ENCODE measurements around the gene SURF4. TPM values are rescaled to one million over a fixed set of nuclear protein-coding genes. Genes with fewer than 3 reads are reported as not detected.

The SURF4 gene
- total and polyA plus RNA-seq, 2 of the 13 experiments (the other 11 are each of a cell fraction or from before 2014, with no cell fraction given): 220 to 265 TPM

DNA sequence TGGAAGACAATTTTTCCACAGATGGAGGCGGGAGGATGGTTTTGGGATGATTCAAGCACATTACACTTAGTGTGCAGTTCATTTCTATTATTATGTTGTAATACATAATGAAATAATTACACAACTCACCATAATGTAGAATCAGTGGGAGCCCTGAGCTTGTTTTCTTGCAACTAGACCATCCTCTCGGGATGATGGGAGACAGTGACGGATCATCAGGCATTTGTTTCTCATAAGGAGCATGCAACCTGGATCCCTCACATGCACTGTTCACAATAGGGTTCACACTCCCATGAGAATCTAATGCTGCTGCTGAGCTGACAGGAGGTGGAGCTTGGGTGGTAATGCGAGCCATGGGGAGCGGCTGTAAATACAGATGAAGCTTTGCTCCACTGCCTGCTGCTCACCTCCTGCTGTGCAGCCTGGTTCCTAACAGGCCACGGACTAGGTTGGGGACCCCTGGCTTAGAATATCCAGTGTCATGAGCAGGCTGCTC lies 1.9 kb upstream of the SURF4 start (continued):
- TF ChIP-seq, protein P1, sequence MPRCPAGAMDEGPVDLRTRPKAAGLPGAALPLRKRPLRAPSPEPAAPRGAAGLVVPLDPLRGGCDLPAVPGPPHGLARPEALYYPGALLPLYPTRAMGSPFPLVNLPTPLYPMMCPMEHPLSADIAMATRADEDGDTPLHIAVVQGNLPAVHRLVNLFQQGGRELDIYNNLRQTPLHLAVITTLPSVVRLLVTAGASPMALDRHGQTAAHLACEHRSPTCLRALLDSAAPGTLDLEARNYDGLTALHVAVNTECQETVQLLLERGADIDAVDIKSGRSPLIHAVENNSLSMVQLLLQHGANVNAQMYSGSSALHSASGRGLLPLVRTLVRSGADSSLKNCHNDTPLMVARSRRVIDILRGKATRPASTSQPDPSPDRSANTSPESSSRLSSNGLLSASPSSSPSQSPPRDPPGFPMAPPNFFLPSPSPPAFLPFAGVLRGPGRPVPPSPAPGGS (CRISPR knock-in tag; IDR thresholded peaks at IDR 0.05): no peak
- TF ChIP-seq FOXA3 (CRISPR knock-in tag; IDR thresholded peaks at IDR 0.05): peak; percentile 41; the same call in 1 of the 2 replicates
- no peak for TF ChIP-seq ZBTB21 (CRISPR knock-in tag; IDR thresholded peaks at IDR 0.05)
- peak; percentile 7; the same call in 1 of the 2 replicates for TF ChIP-seq HNF4A (CRISPR knock-in tag; IDR thresholded peaks at IDR 0.05)
- no peak for TF ChIP-seq HOXA9 (CRISPR knock-in tag; IDR thresholded peaks at IDR 0.05; ENCODE audit: borderline replicate concordance)
- peak; percentile 35; the same call in 1 of the 2 replicates for TF ChIP-seq SIX4 (CRISPR knock-in tag; IDR thresholded peaks at IDR 0.05)
- no peak for TF ChIP-seq ZNF496 (CRISPR knock-in tag; IDR thresholded peaks at IDR 0.05; ENCODE audit: insufficient replicate concordance)
- TF ChIP-seq MIER2 (CRISPR knock-in tag; IDR thresholded peaks at IDR 0.05): no peak
- TF ChIP-seq SOX13 (IDR thresholded peaks at IDR 0.05): no peak
- TF ChIP-seq SOX13 (CRISPR knock-in tag; conservative IDR thresholded peaks at IDR 0.05 in 1 of 2, IDR thresholded peaks at IDR 0.05 in 1 of 2): peak in 1 of 2 experiments; percentile 15; a peak in 1 of 4 replicates
- no peak for TF ChIP-seq ZSCAN31 (CRISPR knock-in tag; IDR thresholded peaks at IDR 0.05; ENCODE audit: low read depth)
- TF ChIP-seq, protein P2, sequence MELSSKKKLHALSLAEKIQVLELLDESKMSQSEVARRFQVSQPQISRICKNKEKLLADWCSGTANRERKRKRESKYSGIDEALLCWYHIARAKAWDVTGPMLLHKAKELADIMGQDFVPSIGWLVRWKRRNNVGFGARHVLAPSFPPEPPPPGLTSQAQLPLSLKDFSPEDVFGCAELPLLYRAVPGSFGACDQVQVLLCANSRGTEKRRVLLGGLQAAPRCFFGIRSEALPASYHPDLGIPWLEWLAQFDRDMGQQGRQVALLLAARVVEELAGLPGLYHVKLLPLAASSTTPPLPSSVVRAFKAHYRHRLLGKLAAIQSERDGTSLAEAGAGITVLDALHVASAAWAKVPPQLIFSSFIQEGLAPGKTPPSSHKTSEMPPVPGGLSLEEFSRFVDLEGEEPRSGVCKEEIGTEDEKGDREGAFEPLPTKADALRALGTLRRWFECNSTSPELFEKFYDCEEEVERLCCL (CRISPR knock-in tag; IDR thresholded peaks at IDR 0.05; ENCODE audit: borderline replicate concordance): no peak
- TF ChIP-seq, protein P3, sequence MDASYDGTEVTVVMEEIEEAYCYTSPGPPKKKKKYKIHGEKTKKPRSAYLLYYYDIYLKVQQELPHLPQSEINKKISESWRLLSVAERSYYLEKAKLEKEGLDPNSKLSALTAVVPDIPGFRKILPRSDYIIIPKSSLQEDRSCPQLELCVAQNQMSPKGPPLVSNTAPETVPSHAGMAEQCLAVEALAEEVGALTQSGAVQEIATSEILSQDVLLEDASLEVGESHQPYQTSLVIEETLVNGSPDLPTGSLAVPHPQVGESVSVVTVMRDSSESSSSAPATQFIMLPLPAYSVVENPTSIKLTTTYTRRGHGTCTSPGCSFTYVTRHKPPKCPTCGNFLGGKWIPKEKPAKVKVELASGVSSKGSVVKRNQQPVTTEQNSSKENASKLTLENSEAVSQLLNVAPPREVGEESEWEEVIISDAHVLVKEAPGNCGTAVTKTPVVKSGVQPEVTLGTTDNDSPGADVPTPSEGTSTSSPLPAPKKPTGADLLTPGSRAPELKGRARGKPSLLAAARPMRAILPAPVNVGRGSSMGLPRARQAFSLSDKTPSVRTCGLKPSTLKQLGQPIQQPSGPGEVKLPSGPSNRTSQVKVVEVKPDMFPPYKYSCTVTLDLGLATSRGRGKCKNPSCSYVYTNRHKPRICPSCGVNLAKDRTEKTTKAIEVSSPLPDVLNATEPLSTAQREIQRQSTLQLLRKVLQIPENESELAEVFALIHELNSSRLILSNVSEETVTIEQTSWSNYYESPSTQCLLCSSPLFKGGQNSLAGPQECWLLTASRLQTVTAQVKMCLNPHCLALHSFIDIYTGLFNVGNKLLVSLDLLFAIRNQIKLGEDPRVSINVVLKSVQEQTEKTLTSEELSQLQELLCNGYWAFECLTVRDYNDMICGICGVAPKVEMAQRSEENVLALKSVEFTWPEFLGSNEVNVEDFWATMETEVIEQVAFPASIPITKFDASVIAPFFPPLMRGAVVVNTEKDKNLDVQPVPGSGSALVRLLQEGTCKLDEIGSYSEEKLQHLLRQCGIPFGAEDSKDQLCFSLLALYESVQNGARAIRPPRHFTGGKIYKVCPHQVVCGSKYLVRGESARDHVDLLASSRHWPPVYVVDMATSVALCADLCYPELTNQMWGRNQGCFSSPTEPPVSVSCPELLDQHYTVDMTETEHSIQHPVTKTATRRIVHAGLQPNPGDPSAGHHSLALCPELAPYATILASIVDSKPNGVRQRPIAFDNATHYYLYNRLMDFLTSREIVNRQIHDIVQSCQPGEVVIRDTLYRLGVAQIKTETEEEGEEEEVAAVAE (CRISPR knock-in tag; IDR thresholded peaks at IDR 0.05; ENCODE audit: borderline replicate concordance): no peak
- TF ChIP-seq SP5 (CRISPR knock-in tag; IDR thresholded peaks at IDR 0.05; ENCODE audit: borderline replicate concordance, low read depth): no peak
- no peak for TF ChIP-seq ZNF207 (IDR thresholded peaks at IDR 0.05; ENCODE audit: borderline replicate concordance)
- 0 out of 2 replicates have a peak, but pooled peaks have one; percentile 24 for TF ChIP-seq ZNF501 (CRISPR knock-in tag; IDR thresholded peaks at IDR 0.05)
- no peak for TF ChIP-seq ZNF670 (CRISPR knock-in tag; IDR thresholded peaks at IDR 0.05; ENCODE audit: borderline replicate concordance)
- no peak for TF ChIP-seq ZNF337 (CRISPR knock-in tag; IDR thresholded peaks at IDR 0.05; ENCODE audit: borderline replicate concordance, low read depth)
- TF ChIP-seq TCF7L2 (IDR thresholded peaks at IDR 0.05; ENCODE audit: low read depth, low read length): no peak
- TF ChIP-seq, protein P4, sequence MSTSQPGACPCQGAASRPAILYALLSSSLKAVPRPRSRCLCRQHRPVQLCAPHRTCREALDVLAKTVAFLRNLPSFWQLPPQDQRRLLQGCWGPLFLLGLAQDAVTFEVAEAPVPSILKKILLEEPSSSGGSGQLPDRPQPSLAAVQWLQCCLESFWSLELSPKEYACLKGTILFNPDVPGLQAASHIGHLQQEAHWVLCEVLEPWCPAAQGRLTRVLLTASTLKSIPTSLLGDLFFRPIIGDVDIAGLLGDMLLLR (CRISPR knock-in tag; IDR thresholded peaks at IDR 0.05): no peak
- no peak for TF ChIP-seq MEIS2 (CRISPR knock-in tag; IDR thresholded peaks at IDR 0.05)
- no peak for TF ChIP-seq ZNF674 (CRISPR knock-in tag; IDR thresholded peaks at IDR 0.05; ENCODE audit: low read depth)
